ENCODE data around the gene SOX2.

Gene SOX2

GRCh38 chr3:181705086-181705480 lies 6.6 kb upstream of the SOX2 start:
- DNase-seq, result no peak

GRCh38 chr3:181707980-181708379 lies 3.7 kb upstream of the SOX2 start:
- DNase-seq, result no peak

GRCh38 chr3:181709537-181710279 lies 2.0 kb upstream of the SOX2 start:
- DNase-seq, result peak; percentile 33 to 49

- DNase-seq, result no peak
Measured at GRCh38 chr3:181710345-181711291, 1.1 kb upstream of the SOX2 start.

GRCh38 chr3:181712226-181712552 lies 464 bp downstream of the SOX2 start:
- no peak for DNase-seq

GRCh38 chr3:181712553-181713279 lies 991 bp downstream of the SOX2 start:
- DNase-seq, result no peak

GRCh38 chr3:181713280-181713647 lies 1.5 kb downstream of the SOX2 start:
- no peak for DNase-seq

- no peak for DNase-seq
Measured at GRCh38 chr3:181713676-181714612, 2.2 kb downstream of the SOX2 start.

GRCh38 chr3:181715571-181716340 lies 4.0 kb downstream of the SOX2 start:
- no peak for DNase-seq

- no peak for DNase-seq
Measured at GRCh38 chr3:181716966-181717365, 5.2 kb downstream of the SOX2 start.

- DNase-seq, result no peak
Measured at GRCh38 chr3:181717549-181718171, 5.9 kb downstream of the SOX2 start.

- no peak for DNase-seq
Measured at GRCh38 chr3:181718369-181718768, 6.6 kb downstream of the SOX2 start.

- no peak for DNase-seq
Measured at GRCh38 chr3:181718987-181719911, 7.5 kb downstream of the SOX2 start.

GRCh38 chr3:181719991-181720680 lies 8.4 kb downstream of the SOX2 start:
- no peak for DNase-seq

GRCh38 chr3:181721046-181721875 lies 9.5 kb downstream of the SOX2 start:
- no peak for DNase-seq

- DNase-seq, result no peak
Measured at GRCh38 chr3:181722156-181722555, 10.4 kb downstream of the SOX2 start.

- no peak for DNase-seq
Measured at GRCh38 chr3:181722766-181723425, 11.2 kb downstream of the SOX2 start.
